SK-N-MC (cell line): ENCODE results near the gene MRPL27.

Experiments
- DNase-seq: peaks from one replicate; pipeline ENCODE4 v3.0.0-alpha.2; 2011; ENCODE audit warnings: low read depth, low spot score
- H3K27ac ChIP-seq: fragments of 200-600 bp; sonication (generic); 2 replicates; pipeline ENCODE4 v1.5.1; 2016; ENCODE audit warnings: mixed run types
- H3K36me3 ChIP-seq: fragments of 200-600 bp; sonication (generic); 2 replicates; pipeline ENCODE4 v1.6.1; 2017; ENCODE audit warnings: antibody characterized with exemption, low read length, mixed read lengths; ENCODE audit not compliant: insufficient read depth
- H3K4me3 ChIP-seq: fragments of 200-600 bp; sonication (generic); 2 replicates; pipeline ENCODE4 v1.5.1; 2016
- H3K9ac ChIP-seq: fragments of 200-600 bp; sonication (generic); 2 replicates; pipeline ENCODE4 v1.8.0; 2017; ENCODE audit warnings: mixed run types, mixed read lengths; ENCODE audit not compliant: insufficient read length
- H3K9me3 ChIP-seq: fragments of 200-600 bp; sonication (generic); 2 replicates; pipeline ENCODE4 v1.6.1; 2017; ENCODE audit warnings: low read depth, mild to moderate bottlenecking, antibody characterized with exemption, low read length, moderate library complexity, mixed read lengths
- EZH2 ChIP-seq: fragments of 200-600 bp; sonication (generic); IDR thresholded peaks from one replicate; pipeline ENCODE4 v1.6.1; 2017; ENCODE audit warnings: antibody characterized with exemption
- FOXP2 ChIP-seq: optimal IDR thresholded peaks from 2 replicates; pipeline ENCODE3; 2011; ENCODE audit warnings: mild to moderate bottlenecking, moderate library complexity; ENCODE audit not compliant: insufficient read depth; ENCODE audit errors: extremely low read length, control extremely low read depth
- POLR2AphosphoS5 ChIP-seq: IDR thresholded peaks from 2 replicates; pipeline ENCODE4 v1.6.1; 2012; ENCODE audit warnings: mild to moderate bottlenecking, low read depth, low read length, borderline replicate concordance

MRPL27 gene

DNA sequence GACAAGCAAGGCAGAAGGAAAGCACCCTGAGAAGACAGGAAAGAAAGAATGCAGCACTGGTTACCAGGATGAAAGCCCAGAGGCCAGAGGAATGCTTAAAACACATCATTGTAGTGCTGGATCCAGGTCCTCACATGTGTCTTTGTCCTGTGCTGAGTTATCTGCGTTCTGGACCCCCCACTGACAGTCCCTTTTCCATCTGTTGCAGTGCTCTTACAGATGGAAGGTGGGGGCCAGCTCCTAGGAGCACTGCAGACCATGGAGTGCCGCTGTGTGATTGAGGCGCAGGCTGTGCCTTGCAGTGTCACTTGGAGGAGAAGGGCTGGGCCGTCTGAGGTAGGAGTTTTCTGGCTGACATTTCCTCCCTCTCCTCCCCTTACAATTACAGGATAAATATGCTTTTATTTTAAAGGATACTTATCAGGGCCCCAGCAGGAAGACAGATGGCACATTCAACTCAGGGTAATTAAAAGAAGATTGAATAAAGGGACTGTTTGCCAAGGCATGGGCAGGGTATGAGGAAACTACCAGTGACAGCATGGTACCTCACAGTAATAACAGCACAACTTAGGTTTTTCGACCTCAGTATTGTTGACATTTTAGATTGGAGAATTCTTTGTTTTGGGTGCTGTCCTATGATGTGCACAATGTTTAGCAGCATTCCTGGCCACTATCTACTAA is 3.0 kb upstream of the MRPL27 start:
- H3K9ac ChIP-seq = no peak overlapping the region
- DNase-seq = no peak
- H3K36me3 ChIP-seq = peaks cover 36% of the 10 kb centered on the region
- no peaks in the 10 kb centered on the region for H3K9me3 ChIP-seq
- H3K4me3 ChIP-seq = no peak overlapping the region
- H3K27ac ChIP-seq = no peak overlapping the region
- TF ChIP-seq EZH2 = no peak
- TF ChIP-seq FOXP2 = no peak
- no peak for TF ChIP-seq POLR2AphosphoS5

DNA sequence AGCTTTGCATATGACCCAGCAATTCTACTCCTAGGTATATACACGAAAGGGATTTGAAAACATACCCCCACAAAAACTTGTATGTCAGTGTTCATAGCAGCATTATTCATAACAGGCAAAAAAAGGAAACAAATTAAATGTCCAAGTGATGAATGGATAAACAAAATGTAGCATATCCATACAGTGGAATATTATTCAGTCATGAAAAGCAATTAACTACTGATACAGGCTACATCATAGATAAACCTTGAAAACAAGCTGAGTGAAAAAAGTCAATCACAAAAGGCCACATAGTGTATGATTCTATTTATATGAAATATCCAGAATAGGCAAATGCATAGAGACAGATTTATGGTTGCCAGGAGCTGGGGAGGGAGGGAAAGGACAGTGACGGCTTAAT is 721 bp upstream of the MRPL27 start:
- peak overlapping the region; percentile 97 for H3K9ac ChIP-seq
- TF ChIP-seq FOXP2 (no peak), POLR2AphosphoS5 (no peak), EZH2 (no peak)
- no peak for DNase-seq
- no peaks in the 10 kb centered on the region for H3K9me3 ChIP-seq
- peaks cover 36% of the 10 kb centered on the region for H3K36me3 ChIP-seq
- H3K4me3 ChIP-seq = peak overlapping the region; percentile 99
- H3K27ac ChIP-seq = peak overlapping the region; percentile 26; the same call in 1 of the 2 replicates

DNA sequence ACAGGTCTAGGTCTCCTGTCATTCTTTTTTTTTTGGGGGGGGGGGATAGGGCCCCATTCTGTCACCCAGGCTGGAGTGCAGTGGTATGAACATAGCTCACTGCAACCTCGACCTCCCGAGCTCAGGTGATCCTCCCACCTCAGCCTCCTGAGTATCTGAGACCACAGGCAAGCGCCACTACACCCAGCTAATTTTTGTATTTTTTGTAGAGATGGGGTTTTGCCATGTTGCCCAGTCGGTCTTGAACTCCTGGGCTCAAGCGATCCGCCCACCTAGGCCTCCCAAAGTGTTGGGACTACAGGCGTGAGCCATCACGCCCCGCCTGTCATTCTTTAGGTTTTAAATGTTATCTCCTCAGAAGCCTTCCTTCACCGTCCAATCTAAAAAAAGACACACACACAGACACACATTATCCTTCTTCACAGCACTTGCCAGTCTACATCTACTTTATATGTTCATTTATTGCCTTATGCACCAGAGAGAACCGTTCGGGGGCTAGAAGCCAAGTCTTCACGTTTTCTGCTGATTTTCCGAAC is 694 bp downstream of the MRPL27 start:
- peak overlapping the region; percentile 96 for H3K27ac ChIP-seq
- H3K4me3 ChIP-seq = peak overlapping the region; percentile 99
- H3K36me3 ChIP-seq = peaks cover 46% of the 10 kb centered on the region
- no peak for DNase-seq
- no peak for TF ChIP-seq POLR2AphosphoS5
- no peak for TF ChIP-seq EZH2
- no peak for TF ChIP-seq FOXP2
- H3K9ac ChIP-seq = peak overlapping the region; percentile 97
- H3K9me3 ChIP-seq = no peaks in the 10 kb centered on the region

DNA sequence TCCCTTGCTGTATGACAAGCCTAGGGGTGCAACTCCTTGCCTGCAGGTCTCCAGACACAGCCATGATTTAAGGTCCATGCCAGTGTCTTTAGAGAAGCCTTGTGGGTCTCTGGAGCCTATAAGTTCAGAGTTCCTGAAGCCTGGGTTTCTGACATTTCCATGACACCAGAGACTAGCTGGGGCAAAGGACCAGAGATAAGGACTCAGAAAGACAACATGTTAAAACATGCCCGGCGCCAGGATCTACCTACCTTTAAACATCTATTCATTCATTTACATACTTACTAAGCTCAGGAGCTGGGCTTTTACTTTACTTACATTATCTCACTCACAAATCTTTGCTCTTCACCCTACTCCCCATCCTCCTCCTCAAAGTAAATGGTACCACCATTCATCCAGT is 1.5 kb downstream of the MRPL27 start:
- H3K36me3 ChIP-seq = peaks cover 48% of the 10 kb centered on the region
- H3K9me3 ChIP-seq = no peaks in the 10 kb centered on the region
- DNase-seq = no peak
- TF ChIP-seq POLR2AphosphoS5 (no peak), EZH2 (no peak), FOXP2 (no peak)
- H3K9ac ChIP-seq = no peak overlapping the region
- H3K4me3 ChIP-seq = peak overlapping the region; percentile 99; the same call in 1 of the 2 replicates
- H3K27ac ChIP-seq = no peak overlapping the region

DNA sequence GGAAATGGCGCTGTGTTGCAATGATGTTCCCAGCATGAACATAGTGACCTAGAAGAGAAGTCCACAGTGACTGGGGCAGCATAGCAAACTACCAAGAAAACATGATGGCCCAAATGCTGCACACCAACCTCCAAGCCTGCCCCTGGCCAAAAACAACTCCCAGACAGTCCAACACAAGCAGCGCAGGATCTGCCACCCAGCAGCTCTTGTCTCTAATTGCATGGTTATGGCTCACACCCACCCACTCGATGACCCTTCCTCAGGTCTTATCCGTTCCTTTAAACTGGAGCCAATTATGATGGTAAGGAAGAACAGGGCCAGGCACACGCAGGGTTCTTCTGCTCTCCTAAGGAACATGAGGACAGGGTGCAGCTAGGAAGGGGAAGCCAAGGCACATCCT is 2.9 kb downstream of the MRPL27 start:
- H3K36me3 ChIP-seq = peaks cover 43% of the 10 kb centered on the region
- no peak for DNase-seq
- H3K9ac ChIP-seq = no peak overlapping the region
- H3K9me3 ChIP-seq = no peaks in the 10 kb centered on the region
- no peak overlapping the region for H3K27ac ChIP-seq
- no peak overlapping the region for H3K4me3 ChIP-seq
- TF ChIP-seq EZH2 (no peak), POLR2AphosphoS5 (no peak), FOXP2 (no peak)

DNA sequence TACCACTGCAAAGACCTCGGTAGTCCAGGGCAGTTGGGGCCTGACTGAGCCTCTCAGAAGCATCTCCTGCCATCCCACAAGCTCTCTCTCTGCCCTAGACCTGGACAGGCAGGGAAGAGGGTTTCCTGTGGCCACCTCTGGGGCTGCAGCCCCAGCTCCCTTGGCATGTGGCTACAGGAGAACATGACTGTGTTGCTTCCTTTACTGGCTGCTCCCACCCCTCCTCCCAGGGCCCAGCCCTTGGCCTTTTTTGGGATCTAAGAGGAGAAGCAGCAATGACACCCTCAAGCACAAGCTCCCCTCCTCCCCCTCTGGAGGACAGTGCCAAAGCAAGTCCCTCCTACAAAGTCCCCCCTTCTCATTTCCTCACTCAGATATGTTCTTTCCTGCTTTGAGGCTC is 5.6 kb downstream of the MRPL27 start:
- H3K9ac ChIP-seq = no peak overlapping the region
- DNase-seq = no peak
- no peak overlapping the region for H3K27ac ChIP-seq
- H3K36me3 ChIP-seq = peaks cover 43% of the 10 kb centered on the region
- no peaks in the 10 kb centered on the region for H3K9me3 ChIP-seq
- H3K4me3 ChIP-seq = no peak overlapping the region
- TF ChIP-seq POLR2AphosphoS5 (no peak), EZH2 (no peak), FOXP2 (no peak)

DNA sequence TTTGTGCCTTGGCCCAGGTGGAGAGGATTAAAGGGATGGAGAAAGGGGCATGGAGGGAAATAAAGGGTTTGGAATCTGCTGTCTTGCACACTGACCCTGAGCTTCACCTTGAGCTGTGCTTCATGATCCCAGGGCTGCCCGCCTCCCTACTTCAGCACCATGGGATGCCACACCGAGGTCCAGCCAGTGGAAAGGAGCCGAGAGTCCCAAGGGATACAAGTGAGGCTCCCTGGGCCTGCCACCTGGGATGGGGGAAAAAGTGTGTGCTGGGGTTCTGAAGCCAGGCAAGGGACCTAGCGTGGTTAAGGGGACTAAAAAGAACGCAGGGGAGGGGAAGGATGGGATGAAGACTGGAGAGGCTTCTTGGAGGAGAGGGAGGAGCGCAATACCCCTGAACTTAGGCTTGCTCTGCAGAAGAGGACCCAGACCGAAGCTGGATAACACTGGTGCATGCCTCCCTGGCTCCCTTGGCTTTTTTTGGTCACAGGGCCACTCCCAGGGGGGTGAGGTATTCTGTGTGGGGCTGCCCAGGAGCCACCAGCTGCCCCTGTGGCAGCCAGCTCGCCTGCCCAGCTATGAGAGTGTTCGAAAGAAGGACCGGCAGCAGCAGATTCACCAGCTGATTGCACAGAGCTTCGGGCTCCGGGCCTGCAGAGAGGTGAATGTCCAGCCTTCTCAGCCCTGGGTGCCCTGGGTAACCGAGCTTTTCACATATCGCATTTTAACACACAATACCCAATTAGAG is 7.2 kb downstream of the MRPL27 start:
- TF ChIP-seq EZH2 (no peak), FOXP2 (no peak), POLR2AphosphoS5 (no peak)
- peaks cover 36% of the 10 kb centered on the region for H3K36me3 ChIP-seq

DNA sequence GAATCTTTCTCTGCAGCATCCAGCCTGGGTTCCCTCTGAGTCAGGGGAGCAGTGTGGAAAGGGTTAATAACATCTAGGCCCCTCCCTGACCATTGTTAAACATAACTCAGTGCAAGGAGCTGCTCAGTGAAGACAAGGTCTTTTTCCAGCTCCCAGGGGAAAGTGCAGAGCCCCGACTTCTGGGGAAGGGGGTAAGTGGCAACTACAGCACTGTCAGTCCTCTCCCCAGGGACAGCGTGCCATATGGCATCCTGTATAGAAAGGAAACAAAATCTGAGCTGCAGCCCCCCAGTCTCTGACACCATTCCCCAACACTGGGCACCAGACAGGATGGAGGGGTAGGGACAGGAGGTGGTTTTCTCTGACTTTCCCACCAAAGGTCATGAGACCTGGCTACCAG is 7.8 kb downstream of the MRPL27 start:
- no peak for DNase-seq
- TF ChIP-seq EZH2 (no peak), FOXP2 (no peak), POLR2AphosphoS5 (no peak)
- peaks cover 29% of the 10 kb centered on the region for H3K36me3 ChIP-seq
- H3K4me3 ChIP-seq = no peak overlapping the region
- H3K27ac ChIP-seq = no peak overlapping the region
- H3K9me3 ChIP-seq = no peaks in the 10 kb centered on the region
- H3K9ac ChIP-seq = no peak overlapping the region

More for the DNA sequence above, 7.2 kb downstream of the MRPL27 start:
- no peak for DNase-seq
- no peak overlapping the region for H3K9ac ChIP-seq
- H3K27ac ChIP-seq = no peak overlapping the region
- H3K4me3 ChIP-seq = no peak overlapping the region
- no peaks in the 10 kb centered on the region for H3K9me3 ChIP-seq

DNA sequence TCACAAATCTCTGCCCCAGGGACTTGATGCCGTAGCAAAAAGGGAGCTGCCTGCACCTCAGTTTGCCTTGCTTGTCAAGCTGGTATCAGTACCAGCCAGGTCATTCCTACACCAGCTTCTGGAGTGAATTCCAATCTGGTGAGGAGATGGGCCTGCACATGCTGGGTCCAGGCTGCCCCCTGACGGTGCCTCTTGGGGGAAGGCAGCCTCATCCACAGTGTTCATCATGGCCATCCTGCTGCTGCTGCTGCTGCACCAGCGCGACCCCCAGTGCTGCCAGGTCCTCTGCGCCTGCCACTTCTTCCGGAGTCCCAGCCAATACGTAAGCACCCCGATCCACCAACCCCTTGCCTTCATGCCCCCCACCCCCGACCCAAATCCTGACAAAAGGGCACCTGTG is 8.3 kb downstream of the MRPL27 start:
- TF ChIP-seq POLR2AphosphoS5 = no peak
- TF ChIP-seq FOXP2 = no peak
- no peak for TF ChIP-seq EZH2
- H3K36me3 ChIP-seq = peaks cover 25% of the 10 kb centered on the region
- H3K27ac ChIP-seq = no peak overlapping the region
- H3K9ac ChIP-seq = no peak overlapping the region
- no peak overlapping the region for H3K4me3 ChIP-seq
- no peaks in the 10 kb centered on the region for H3K9me3 ChIP-seq
- no peak for DNase-seq
